Peyer's patch (tissue), 4 donors: Measurements from ENCODE around the gene RALGDS.

Experiments
- POLR2A ChIP-seq, 2 donors: fragments of 450-650 bp; IDR thresholded peaks; one replicate each; pipeline ENCODE4 v1.5.1; 2017; ENCODE audit warnings: antibody characterized with exemption in 2 of 2, mild to moderate bottlenecking in 2 of 2, moderate library complexity in 2 of 2
- TF ChIP-seq, protein P1 (sequence below), 6 experiments: fragments of 450-650 bp in 4 of 6; fragments of 200-600 bp in 2 of 6; sonication (generic) in 1 of 6; IDR thresholded peaks; one replicate each; pipeline ENCODE4 v1.5.1; 2017 to 2019; ENCODE audit warnings: antibody characterized with exemption in 6 of 6, mild to moderate bottlenecking in 3 of 6, moderate library complexity in 1 of 6

DNA sequence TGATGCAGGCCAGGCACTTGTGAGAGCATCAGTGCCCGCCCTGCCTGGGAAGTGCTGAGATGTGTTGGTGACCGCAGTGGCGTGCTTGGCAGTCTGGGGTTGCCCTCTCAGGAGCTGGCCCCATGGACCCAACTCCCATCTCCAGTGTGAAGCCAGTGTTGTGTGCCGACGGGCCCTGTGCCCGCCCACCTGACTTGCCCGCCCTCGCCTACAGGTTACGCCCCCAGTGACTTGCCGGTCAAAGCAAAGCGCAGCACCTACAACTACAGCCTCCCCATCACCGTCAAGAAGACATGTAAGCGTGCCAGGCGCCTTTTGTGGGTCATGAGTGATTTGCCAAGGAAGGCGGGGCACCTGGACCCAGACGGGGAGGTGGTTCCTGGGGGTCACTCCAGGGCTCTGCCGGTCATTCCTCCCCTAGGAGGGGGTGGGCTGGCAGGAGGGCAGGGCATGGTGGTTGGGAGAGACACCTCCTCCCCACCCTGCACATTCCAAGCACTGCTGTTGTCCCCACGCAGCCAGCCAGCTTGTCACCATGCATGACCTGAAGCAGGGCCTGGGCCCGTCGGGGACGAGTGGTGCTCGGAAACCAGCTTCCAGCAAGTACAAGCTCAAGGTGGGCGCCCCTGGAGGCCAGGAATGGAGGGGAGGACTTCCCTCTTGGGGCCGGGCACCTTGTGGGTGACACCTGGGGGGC is 66.7 kb downstream of the RALGDS start:
- no peak for TF ChIP-seq POLR2A (IDR thresholded peaks at IDR 0.05)
- TF ChIP-seq, protein P1, sequence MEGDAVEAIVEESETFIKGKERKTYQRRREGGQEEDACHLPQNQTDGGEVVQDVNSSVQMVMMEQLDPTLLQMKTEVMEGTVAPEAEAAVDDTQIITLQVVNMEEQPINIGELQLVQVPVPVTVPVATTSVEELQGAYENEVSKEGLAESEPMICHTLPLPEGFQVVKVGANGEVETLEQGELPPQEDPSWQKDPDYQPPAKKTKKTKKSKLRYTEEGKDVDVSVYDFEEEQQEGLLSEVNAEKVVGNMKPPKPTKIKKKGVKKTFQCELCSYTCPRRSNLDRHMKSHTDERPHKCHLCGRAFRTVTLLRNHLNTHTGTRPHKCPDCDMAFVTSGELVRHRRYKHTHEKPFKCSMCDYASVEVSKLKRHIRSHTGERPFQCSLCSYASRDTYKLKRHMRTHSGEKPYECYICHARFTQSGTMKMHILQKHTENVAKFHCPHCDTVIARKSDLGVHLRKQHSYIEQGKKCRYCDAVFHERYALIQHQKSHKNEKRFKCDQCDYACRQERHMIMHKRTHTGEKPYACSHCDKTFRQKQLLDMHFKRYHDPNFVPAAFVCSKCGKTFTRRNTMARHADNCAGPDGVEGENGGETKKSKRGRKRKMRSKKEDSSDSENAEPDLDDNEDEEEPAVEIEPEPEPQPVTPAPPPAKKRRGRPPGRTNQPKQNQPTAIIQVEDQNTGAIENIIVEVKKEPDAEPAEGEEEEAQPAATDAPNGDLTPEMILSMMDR (IDR thresholded peaks at IDR 0.05): no peak
